Kidney (tissue), 14 donors: Measurements from ENCODE around the gene PARVG. TPM values are rescaled to one million over a fixed set of nuclear protein-coding genes. Genes with fewer than 3 reads are reported as not detected.

Experiments used
- DNase-seq, 5 donors: peaks; one replicate each; pipeline ENCODE4 v3.0.0-alpha.2; 2013 to 2020
- FAIRE-seq: peaks from 2 replicates; lab custom pipeline; 2012; peaks lifted over from hg19 to GRCh38; lab: Jason Lieb, UNC
- H3K27ac ChIP-seq, 2 donors: one replicate each; pipeline ENCODE4 v1.7.0; 2013; ENCODE audit warnings: low read depth in 2 of 2, low read length in 2 of 2, inconsistent platforms in 1 of 2
- H3K27me3 ChIP-seq: one replicate; pipeline ENCODE4 v1.7.1; 2013; ENCODE audit warnings: low read length, inconsistent platforms; ENCODE audit not compliant: control insufficient read depth, insufficient read depth
- H3K36me3 ChIP-seq, 3 donors: one replicate each; pipeline versions ENCODE4 v1.7.0 to v1.7.1; 2013; ENCODE audit warnings: low read length in 3 of 3, control low read depth in 1 of 3, inconsistent platforms in 1 of 3; ENCODE audit not compliant: insufficient read depth in 3 of 3, control insufficient read depth in 2 of 3
- H3K4me1 ChIP-seq, 3 donors: one replicate each; pipeline versions ENCODE4 v1.7.0 to v1.7.1; 2013; ENCODE audit warnings: low read length in 3 of 3, inconsistent platforms in 1 of 3, low read depth in 1 of 3; ENCODE audit not compliant: control insufficient read depth in 2 of 3, insufficient read depth in 2 of 3
- H3K4me3 ChIP-seq, 3 donors: one replicate each; pipeline versions ENCODE4 v1.7.0 to v1.8.1; 2013; ENCODE audit warnings: low read length in 3 of 3, control low read depth in 1 of 3, inconsistent platforms in 1 of 3
- H3K9ac ChIP-seq, 3 donors: one replicate each; pipeline versions ENCODE4 v1.7.0 to v1.7.1; 2013; ENCODE audit warnings: low read length in 3 of 3, control low read depth in 1 of 3, inconsistent platforms in 1 of 3
- H3K9me3 ChIP-seq, 3 donors: one replicate each; pipeline versions ENCODE4 v1.7.0 to v1.7.1; 2013; ENCODE audit warnings: low read length in 3 of 3, control low read depth in 1 of 3, inconsistent platforms in 1 of 3; ENCODE audit not compliant: control insufficient read depth in 2 of 3, insufficient read depth in 1 of 3
- intact Hi-C: fragments of 100-400 bp; cut with DNase I; formaldehyde crosslinking; loops from one replicate; pipeline ENCODE4 v1.11.1; 2022
- polyA plus RNA-seq: library from polyadenylated mRNA; stranded (reverse); fragments of 350-450 nt; fragmentation: Illumina TruSeq; extraction: RNeasy Lipid Tissue Mini Kit (QIAGEN cat#74804); gene quantifications from one replicate; pipeline ENCODE4 v1.2.3, GENCODE V29; 2014; ENCODE audit warnings: low read depth, low replicate concordance; ENCODE audit not compliant: insufficient read depth
- total RNA-seq: library from RNA; stranded (reverse); fragmentation: NEBNext Ultra II Directional; extraction: Animal tissue kit (Norgen Biotek cat#: 25700); gene quantifications from one replicate; pipeline ENCODE4 v1.2.1, GENCODE V29; 2021
- TF ChIP-seq, protein P1 (sequence below): IDR thresholded peaks from 3 replicates; pipeline ENCODE4 v1.5.1; 2012; ENCODE audit warnings: mild to moderate bottlenecking, moderate library complexity, borderline replicate concordance; ENCODE audit not compliant: insufficient read depth; ENCODE audit errors: extremely low read depth
- donor health status: control.
- donor health status: control.
- donor health status: control.
- donor health status: control.
- donor health status: control.
- donor health status: DM: yes; HTN: yes; CAD: no.
- donor health status: Normal renal cell carcinoma (clear cell type).

PARVG gene
- total and polyA plus RNA-seq, 2 donors from 2014 or later = 2.5 to 20.9 TPM

DNA sequence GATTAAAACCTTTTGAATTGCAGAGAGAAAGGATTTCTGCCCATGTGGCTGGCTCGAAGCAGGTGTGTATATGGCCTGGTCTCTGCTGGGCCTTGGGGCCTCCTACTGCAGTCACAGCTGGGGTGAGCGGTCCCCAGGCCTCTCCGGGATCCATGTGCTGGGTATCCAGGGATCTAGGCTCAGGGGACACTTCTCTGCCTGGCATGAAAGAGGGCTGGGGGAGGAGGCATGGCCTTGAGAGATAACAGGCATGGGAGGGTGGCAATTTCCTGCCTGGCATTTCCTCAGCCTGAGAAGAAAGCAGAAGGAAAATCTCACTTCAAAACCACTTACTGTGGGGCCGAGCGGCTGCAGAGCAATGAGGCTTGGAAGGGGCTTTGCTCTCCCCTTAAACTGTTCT lies 20.3 kb upstream of the PARVG start:
- Histone ChIP-seq H3K4me1 (no peaks in the 10 kb centered on the region), H3K9ac (no peak overlapping the region), H3K36me3 (no peaks in the 10 kb centered on the region), H3K27ac (no peak overlapping the region), H3K9me3 (no peaks in the 10 kb centered on the region), H3K4me3 (no peak overlapping the region), H3K27me3 (no peaks in the 10 kb centered on the region)
- TF ChIP-seq, protein P1, sequence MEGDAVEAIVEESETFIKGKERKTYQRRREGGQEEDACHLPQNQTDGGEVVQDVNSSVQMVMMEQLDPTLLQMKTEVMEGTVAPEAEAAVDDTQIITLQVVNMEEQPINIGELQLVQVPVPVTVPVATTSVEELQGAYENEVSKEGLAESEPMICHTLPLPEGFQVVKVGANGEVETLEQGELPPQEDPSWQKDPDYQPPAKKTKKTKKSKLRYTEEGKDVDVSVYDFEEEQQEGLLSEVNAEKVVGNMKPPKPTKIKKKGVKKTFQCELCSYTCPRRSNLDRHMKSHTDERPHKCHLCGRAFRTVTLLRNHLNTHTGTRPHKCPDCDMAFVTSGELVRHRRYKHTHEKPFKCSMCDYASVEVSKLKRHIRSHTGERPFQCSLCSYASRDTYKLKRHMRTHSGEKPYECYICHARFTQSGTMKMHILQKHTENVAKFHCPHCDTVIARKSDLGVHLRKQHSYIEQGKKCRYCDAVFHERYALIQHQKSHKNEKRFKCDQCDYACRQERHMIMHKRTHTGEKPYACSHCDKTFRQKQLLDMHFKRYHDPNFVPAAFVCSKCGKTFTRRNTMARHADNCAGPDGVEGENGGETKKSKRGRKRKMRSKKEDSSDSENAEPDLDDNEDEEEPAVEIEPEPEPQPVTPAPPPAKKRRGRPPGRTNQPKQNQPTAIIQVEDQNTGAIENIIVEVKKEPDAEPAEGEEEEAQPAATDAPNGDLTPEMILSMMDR = no peak
- no peak for FAIRE-seq
- intact Hi-C loops = no loop called here
- peak in 1 of 5 donors; percentile 26 for DNase-seq

DNA sequence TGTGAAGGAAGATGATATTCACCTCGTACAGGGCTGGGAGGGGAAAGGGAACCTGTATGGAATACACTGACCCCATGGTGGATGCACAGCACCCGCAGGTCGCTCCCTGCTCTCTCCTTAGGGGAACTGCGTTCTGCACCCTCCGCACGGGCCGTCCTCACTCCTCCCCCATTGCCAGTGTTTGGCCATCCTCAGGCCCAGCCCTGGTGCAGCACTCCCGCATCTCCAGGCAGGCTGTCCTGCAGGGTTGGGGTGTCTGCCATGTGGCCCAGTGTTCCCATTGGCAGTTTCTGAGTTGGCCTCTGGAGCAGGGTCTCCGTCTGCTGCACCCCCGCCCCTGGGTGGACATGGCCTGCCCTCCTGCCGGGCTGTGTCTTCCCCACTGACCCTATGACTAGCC lies 19.1 kb upstream of the PARVG start:
- TF ChIP-seq, protein P1 = no peak
- H3K4me1 ChIP-seq = no peaks in the 10 kb centered on the region
- H3K9ac ChIP-seq = no peak overlapping the region
- peak in 1 of 5 donors; percentile 49 for DNase-seq
- H3K9me3 ChIP-seq = no peaks in the 10 kb centered on the region
- no peaks in the 10 kb centered on the region for H3K27me3 ChIP-seq
- no peak overlapping the region for H3K4me3 ChIP-seq
- no peak for FAIRE-seq
- no peak overlapping the region for H3K27ac ChIP-seq
- no peaks in the 10 kb centered on the region for H3K36me3 ChIP-seq
- intact Hi-C loops = no loop called here

DNA sequence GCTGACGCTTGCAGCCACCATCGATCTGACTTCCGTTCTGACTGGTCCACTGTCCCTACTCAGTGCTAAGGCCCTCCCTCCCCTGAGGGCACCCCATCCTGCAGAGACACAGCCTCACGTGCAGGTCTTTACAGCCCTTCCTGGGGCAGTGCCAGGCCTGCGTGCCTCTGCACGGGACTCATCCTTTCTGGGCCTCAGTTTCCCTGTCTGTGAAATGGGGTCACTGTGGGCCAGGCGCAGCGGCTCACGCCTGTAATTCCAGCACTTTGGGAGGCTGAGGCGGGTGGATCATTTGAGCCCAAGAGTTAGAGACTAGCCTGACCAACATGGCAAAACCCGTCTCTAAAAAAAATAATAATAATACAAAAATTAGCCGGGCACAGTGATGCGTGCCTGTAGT lies 17.8 kb upstream of the PARVG start:
- TF ChIP-seq, protein P1 = no peak
- H3K4me3 ChIP-seq = no peak overlapping the region
- no peaks in the 10 kb centered on the region for H3K27me3 ChIP-seq
- no peaks in the 10 kb centered on the region for H3K36me3 ChIP-seq
- FAIRE-seq (no peak), DNase-seq (peak in 1 of 5 donors; percentile 39)
- H3K27ac ChIP-seq = no peak overlapping the region
- H3K9me3 ChIP-seq = no peaks in the 10 kb centered on the region
- no peak overlapping the region for H3K9ac ChIP-seq
- intact Hi-C loops = no loop called here
- no peaks in the 10 kb centered on the region for H3K4me1 ChIP-seq

DNA sequence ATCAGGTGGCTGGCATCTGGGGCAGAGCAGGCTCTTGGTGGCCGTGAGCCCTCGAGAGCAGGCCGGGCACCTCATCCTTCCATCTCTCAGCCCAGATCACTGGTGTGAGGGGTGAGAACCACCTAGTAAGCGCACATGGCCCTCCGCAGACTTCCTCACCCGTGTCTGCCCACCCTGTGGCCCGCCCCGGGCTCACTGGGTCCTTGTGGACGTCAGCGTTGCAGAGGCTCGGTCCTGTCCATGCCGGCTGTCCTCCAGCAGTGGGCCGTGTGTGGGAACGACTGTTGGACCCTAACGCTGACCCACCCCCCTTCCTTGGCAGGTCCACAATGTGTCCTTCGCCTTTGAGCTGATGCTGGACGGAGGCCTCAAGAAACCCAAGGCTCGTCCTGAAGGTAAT lies 17.2 kb upstream of the PARVG start:
- peak in 1 of 5 donors; percentile 55 for DNase-seq

More for the DNA sequence above, 17.2 kb upstream of the PARVG start:
- H3K27ac ChIP-seq = no peak overlapping the region
- FAIRE-seq = no peak
- TF ChIP-seq, protein P1 = no peak
- H3K4me3 ChIP-seq = no peak overlapping the region
- no peaks in the 10 kb centered on the region for H3K36me3 ChIP-seq
- no peaks in the 10 kb centered on the region for H3K27me3 ChIP-seq
- intact Hi-C loops = no loop called here
- H3K9ac ChIP-seq = no peak overlapping the region
- H3K9me3 ChIP-seq = no peaks in the 10 kb centered on the region
- no peaks in the 10 kb centered on the region for H3K4me1 ChIP-seq
